Calu3 (cell line): ENCODE data around the gene BRD7. TPM values are rescaled to one million over a fixed set of nuclear protein-coding genes. Genes with fewer than 3 reads are reported as not detected.

Experiments
- BruUV-seq: library from RNA; stranded (reverse); fragments of 400-500 nt; replicated peaks from 2 replicates; lab custom pipeline; 2021; lab: Mats Ljungman, UMichigan
- CTCF ChIA-PET: fragments of 300-600 bp; sonication (Branson Sonifier 250); formaldehyde crosslinking; loops from one replicate; lab custom pipeline; 2022; ENCODE audit warnings: antibody characterized with exemption; lab: Charles Lee
- DNase-seq: peaks from one replicate; pipeline ENCODE4 v3.0.0; 2022
- H3K27ac Mint-ChIP-seq: one replicate; pipeline ENCODE4 v1.8.0; 2022; ENCODE audit warnings: mixed read lengths; ENCODE audit not compliant: unreplicated experiment
- H3K27me3 Mint-ChIP-seq: one replicate; pipeline ENCODE4 v1.8.0; 2022; ENCODE audit warnings: mixed read lengths; ENCODE audit not compliant: unreplicated experiment
- H3K36me3 Mint-ChIP-seq: one replicate; pipeline ENCODE4 v1.8.0; 2022; ENCODE audit warnings: mild to moderate bottlenecking, moderate library complexity, mixed read lengths; ENCODE audit not compliant: insufficient read depth, unreplicated experiment
- H3K4me1 Mint-ChIP-seq: one replicate; pipeline ENCODE4 v1.8.0; 2022; ENCODE audit warnings: mild to moderate bottlenecking, low read depth, mixed read lengths; ENCODE audit not compliant: unreplicated experiment
- H3K4me3 Mint-ChIP-seq: one replicate; pipeline ENCODE4 v1.8.0; 2022; ENCODE audit warnings: mild to moderate bottlenecking, low read depth, moderate library complexity, mixed read lengths; ENCODE audit not compliant: unreplicated experiment
- H3K9me3 Mint-ChIP-seq: one replicate; pipeline ENCODE4 v1.8.0; 2022; ENCODE audit warnings: low read depth, mixed read lengths; ENCODE audit not compliant: unreplicated experiment
- CTCF ChIP-seq: fragments of 200-600 bp; IDR thresholded peaks from one replicate; pipeline ENCODE4 v1.8.0; 2022; ENCODE audit warnings: antibody characterized with exemption; ENCODE audit not compliant: unreplicated experiment
- intact Hi-C: fragments of 100-400 bp; cut with micrococcal nuclease; formaldehyde crosslinking; loops from one replicate; pipeline ENCODE4 v1.10.0; 2022; ENCODE audit not compliant: unreplicated experiment
- total RNA-seq: library from RNA; stranded (reverse); gene quantifications from 2 replicates; pipeline ENCODE4 v1.2.3, GENCODE V29; 2022

Gene BRD7
- total RNA-seq, 1 experiment from 2014 or later: 98.7 TPM

- no peak for DNase-seq
- Mint-ChIP-seq H3K9me3 (no peaks in the 10 kb centered on the region), H3K27me3 (no peaks in the 10 kb centered on the region), H3K27ac (no peak overlapping the region), H3K36me3 (peaks cover 26% of the 10 kb centered on the region), H3K4me1 (peaks cover under 1% of the 10 kb centered on the region), H3K4me3 (no peak overlapping the region)
- no peak for TF ChIP-seq CTCF
- CTCF ChIA-PET: no interaction called here
- BruUV-seq: no TSS peak
- intact Hi-C loops: no loop called here
These were observed 83.3 kb downstream of the BRD7 start for GRCh38 chr16:50285406-50286003.

GRCh38 chr16:50284131-50284911 lies 84.5 kb downstream of the BRD7 start:
- CTCF ChIA-PET: interaction anchor here (0.6 kb wide), 1 partner anchor 35 kb away, joined by 3 read pairs; no protein-coding TSS in a partner anchor
- Mint-ChIP-seq H3K27me3 (no peaks in the 10 kb centered on the region), H3K4me3 (no peak overlapping the region), H3K36me3 (peaks cover 16% of the 10 kb centered on the region), H3K27ac (peak overlapping the region; percentile 55), H3K9me3 (no peaks in the 10 kb centered on the region), H3K4me1 (peaks cover 12% of the 10 kb centered on the region)
- no peak for TF ChIP-seq CTCF
- peak; percentile 40 for DNase-seq
- intact Hi-C loops: no loop called here
- no TSS peak for BruUV-seq

GRCh38 chr16:50282955-50283631 lies 85.7 kb downstream of the BRD7 start:
- Mint-ChIP-seq H3K27me3 (no peaks in the 10 kb centered on the region), H3K4me3 (no peak overlapping the region), H3K9me3 (peaks cover 3% of the 10 kb centered on the region), H3K27ac (no peak overlapping the region), H3K36me3 (peaks cover 11% of the 10 kb centered on the region), H3K4me1 (peaks cover 24% of the 10 kb centered on the region)
- intact Hi-C loops: no loop called here
- CTCF ChIA-PET: no interaction called here
- BruUV-seq: no TSS peak
- no peak for TF ChIP-seq CTCF
- no peak for DNase-seq

- CTCF ChIA-PET: no interaction called here
- no TSS peak for BruUV-seq
- H3K4me3 Mint-ChIP-seq: no peak overlapping the region
- intact Hi-C loops: no loop called here
- no peaks in the 10 kb centered on the region for H3K27me3 Mint-ChIP-seq
- peaks cover 3% of the 10 kb centered on the region for H3K9me3 Mint-ChIP-seq
- TF ChIP-seq CTCF: no peak
- H3K4me1 Mint-ChIP-seq: peaks cover 24% of the 10 kb centered on the region
- DNase-seq: no peak
- H3K36me3 Mint-ChIP-seq: peaks cover 11% of the 10 kb centered on the region
- no peak overlapping the region for H3K27ac Mint-ChIP-seq
These were observed 86.7 kb downstream of the BRD7 start for GRCh38 chr16:50282010-50282538.
